Activated CD4-positive, alpha-beta T cell treated with anti-CD3 and anti-CD28 coated beads, Interleukin-2, amount 50 U/mL, for 16 hours (primary cell): ENCODE data around the gene ZNF853.

Source experiments
- DNase-seq: peaks from one replicate; pipeline ENCODE4 v3.0.0-alpha.2; 2020

The ZNF853 gene

DNA sequence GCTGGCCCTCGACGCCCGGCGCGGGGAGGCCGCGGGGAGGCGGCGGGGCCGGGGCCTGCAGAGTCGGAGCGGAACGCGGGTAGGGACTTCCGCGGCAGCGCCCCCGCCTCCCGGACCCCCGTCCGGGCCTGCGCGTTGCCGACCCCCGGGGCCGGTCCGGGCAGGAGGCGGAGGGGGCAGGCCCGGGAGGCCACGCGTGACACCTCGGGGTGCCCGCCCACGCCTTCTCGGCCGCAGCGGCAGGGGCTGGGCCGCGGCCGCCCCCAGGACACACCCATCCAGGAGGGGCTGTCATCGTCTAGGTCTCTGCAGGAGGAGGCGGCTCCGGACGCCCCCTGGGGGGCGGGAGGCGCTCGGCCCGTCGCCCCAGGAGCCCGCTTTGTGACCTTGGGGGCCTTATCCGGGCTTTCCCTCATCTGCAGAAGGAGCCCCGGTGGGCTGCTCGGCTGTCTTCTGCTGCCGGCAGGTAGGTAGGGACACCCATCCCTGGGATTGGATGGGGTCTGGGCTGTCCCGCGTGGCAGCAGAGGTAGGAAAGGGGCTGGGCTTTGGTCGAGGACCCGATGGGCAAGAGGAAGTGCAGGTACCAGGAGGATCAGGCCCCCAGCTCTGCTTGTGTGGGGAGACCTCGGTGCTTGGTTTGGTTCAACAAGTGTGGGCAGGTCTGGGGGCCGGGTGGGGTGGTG, 22.3 kb downstream of the ZNF853 start:
- DNase-seq, result peak; percentile 53

- no peak for DNase-seq
These were observed 23.6 kb downstream of the ZNF853 start for GRCh38 chr7:6639032-6639431.

- no peak for DNase-seq
These were observed 24.2 kb downstream of the ZNF853 start for GRCh38 chr7:6639627-6640026.

- no peak for DNase-seq
These were observed 24.9 kb downstream of the ZNF853 start for GRCh38 chr7:6640246-6640721.

GRCh38 chr7:6641305-6642035, 26.1 kb downstream of the ZNF853 start:
- no peak for DNase-seq

GRCh38 chr7:6642239-6642839, 26.9 kb downstream of the ZNF853 start:
- no peak for DNase-seq

DNA sequence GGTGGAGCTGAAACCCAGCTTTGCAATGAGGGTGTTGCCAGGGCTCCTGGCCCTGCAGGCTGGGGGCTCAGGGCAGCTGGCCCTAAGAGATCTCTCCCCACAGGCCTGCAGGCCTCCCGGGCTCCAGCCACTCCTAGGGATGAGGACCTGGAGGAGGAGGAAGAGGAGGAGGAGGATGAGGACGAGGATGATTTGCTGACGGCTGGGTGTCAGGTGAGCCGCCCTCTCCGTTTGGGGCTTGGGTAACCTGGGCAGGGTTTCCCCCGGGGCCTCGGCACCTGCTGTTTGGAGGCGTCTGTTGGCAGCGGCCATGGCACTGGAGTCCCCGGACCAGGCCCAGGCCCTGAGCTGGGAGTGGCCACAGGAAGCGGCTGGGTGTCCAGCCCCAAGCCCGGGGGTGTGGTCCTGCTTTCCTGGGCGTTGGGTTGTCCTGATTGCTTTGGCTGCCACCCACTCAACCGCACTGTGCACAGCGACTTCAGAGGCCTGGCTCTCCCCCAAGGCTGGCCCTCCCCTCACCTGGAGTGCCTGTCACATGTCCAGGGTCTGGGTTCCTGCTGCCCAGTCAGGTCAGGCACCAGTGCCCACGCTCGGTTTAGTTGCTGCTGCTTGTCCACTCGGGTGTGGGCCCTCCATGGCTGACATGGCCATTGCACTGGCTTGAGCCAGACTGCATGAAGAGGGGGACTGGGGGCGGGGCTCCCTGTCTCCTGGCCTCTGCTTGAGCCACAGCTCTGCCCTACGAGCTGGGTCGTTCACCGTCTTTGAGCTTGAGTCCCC, 27.6 kb downstream of the ZNF853 start:
- no peak for DNase-seq

DNA sequence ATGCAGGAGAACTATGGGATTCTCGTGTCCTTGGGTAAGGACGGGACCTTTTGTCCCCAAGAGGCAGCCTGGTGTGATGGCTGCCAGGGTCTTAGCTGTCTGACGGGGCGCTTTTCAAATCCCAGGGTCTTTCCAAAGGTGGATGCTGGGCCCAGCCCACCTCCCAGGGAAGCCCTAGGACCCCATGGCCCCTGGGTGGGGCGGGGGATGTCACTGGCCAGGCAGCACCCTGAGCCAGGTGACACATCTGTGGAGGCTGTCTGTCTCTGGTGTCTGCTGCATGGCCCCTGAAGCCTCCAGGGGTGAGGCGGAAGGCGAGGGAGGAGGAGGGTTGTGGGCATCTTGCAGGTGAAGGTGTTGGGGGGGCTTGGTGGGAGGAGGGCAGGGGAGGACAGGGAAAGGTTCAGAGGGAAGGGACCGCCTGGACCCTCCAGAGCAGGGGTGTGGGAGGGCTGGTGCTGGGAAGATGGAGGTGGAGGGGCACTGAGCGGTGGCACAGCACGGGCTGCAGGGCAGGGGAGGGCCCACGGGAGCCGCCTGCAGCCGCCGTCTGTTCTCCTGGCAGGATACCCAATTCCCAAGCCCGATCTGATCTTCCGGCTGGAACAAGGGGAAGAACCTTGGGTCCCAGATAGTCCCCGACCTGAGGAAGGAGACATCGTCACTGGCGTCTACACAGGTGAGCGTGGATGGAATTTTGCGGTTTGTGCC, 28.7 kb downstream of the ZNF853 start:
- DNase-seq, result no peak

- DNase-seq, result no peak
These were observed 29.3 kb downstream of the ZNF853 start for GRCh38 chr7:6644728-6645127.

DNA sequence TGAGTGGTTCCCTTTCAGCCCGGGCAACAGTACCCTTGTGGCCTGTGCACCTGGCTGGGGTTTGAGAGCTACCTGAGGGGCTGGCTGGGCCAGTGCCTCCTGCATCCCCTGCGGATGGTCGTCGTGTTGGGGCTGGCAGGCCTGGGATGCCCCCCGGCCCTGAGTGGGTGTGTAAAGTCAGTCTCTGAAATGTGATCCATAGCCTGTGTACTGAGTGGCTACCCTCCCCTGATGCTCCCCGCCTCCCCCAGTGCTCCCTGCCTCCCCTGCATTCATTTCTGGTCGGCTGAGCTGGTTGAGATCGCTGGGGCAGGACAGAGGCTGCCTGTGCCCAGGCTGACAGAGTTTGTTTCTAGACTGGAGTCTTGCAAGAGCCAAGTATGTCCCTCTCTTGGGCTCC, 31.1 kb downstream of the ZNF853 start:
- DNase-seq, result no peak

GRCh38 chr7:6647080-6647479, 31.7 kb downstream of the ZNF853 start:
- DNase-seq, result no peak

DNA sequence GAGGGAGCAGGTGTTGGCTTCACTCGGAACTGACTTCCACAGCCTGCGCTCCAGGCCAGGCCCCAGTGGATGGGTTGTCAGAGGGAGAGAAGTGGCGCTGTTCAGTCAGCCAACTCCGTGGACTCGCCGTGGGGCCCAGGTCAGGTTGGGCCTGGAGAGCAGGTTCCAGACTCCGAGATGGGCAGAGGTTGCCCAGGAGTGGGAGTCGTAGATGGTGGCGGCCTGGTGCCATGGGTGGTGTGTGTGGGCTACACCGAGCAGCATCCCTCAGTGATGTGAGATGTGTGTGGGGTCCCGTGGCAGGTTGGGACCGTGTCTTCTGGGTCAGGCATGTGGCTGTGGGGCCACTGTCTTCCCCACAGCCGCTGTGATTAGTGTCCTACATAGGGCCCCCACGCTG, 32.1 kb downstream of the ZNF853 start:
- no peak for DNase-seq

DNA sequence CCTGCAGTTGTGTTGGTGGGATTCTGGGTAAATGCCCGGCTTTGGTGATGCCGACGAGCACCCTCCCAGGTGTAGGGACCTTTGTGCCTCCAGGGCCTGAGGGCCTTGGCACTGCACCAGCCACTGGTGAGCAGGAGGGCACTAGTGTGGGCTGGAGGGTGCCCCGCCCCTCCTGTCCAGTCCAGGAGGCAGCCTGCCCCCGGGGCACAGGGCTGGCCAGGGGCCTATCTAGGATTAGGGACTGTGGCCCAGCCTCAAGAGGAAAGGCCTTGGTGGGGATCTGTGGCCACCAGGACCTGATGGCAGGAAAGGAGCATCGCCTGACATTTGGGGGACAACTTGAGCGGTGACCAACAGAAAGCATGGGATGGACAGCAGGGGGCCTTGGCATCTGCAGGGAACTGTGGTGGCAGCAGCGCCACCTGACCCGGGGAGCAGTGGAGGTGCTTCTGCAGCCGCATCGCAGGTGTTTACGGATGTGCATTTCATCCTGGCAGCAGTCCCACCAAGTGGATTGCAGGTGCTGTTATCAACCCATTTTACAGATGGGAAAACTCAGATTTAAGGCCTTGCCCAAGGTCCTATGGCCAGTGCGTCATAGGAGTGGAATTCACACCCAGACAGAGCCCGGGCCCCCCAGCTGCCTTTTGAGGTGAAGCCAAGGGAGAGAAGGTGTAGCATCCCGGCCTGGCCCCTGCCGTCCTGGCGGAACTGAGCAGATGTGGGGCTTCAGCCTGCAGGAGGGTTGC, 32.8 kb downstream of the ZNF853 start:
- no peak for DNase-seq

DNA sequence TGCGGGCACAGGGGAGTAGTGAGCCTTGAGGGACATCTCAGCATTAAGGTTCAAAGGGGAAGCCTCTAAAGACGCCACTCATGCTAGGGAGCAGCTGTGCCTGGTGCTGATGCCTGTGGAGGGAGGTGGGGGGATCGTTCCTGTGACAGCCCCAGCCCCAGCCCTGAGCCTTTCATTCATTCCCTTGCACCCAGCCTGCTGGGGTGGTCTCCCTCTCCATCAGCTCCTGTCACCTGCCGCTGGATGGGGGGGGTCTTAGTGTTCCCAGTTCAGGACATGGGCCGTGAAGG, 33.4 kb downstream of the ZNF853 start:
- no peak for DNase-seq

GRCh38 chr7:6649241-6649961, 34.0 kb downstream of the ZNF853 start:
- no peak for DNase-seq

GRCh38 chr7:6650086-6650485, 34.7 kb downstream of the ZNF853 start:
- DNase-seq, result no peak

DNA sequence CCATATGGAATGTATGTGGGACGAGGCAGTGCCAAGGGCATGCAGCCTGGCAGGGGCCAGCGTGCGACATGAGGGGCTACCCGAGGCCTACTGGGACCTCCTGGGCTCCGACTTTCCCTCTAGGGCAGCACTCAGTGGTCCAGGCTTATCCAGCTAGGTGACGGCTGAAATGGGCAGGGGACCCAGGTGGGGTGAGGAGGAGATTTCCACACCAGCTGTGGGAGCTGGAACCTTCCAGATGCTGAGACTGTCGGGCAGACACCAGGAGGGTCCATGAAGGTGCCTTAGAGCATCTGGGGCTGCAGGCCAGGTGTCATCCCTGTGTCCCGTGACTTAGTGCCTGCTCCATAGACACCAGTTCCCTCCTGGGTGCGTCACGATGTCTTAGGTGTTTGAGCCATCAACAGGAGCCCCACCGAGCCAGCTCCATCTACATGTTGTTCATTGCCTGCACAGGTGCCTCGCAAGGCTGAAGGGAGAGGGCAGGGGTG, 35.2 kb downstream of the ZNF853 start:
- no peak for DNase-seq

DNA sequence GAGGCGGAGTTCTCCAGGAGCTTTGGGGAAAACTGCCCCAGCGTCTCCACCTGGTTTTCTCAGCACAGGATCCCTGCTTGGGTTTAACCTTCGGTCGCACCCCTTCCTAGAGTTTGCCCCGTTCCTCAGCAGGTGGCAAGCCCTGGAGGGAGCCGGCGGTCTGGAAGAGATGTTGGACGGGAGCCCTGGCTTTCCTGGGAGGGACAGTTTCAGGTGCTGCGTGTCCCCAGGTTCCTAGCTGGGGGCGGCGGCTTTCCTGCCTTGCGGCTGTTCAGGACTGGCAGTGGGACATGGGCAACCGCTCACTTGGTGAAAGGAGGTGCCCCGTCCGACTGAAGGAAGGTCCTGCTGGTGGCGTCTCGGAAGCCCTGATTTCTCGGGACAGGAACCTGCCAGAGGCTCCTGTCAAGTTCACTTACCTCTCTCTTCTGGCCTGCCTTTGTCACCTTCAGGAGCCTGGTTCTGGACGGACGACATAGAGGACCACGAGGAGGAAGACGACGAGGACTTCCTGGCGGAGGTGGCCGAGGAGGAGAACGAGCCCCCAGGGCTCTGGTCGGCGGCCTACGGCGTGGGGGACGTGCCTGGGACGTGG, 36.5 kb downstream of the ZNF853 start:
- DNase-seq, result no peak

DNA sequence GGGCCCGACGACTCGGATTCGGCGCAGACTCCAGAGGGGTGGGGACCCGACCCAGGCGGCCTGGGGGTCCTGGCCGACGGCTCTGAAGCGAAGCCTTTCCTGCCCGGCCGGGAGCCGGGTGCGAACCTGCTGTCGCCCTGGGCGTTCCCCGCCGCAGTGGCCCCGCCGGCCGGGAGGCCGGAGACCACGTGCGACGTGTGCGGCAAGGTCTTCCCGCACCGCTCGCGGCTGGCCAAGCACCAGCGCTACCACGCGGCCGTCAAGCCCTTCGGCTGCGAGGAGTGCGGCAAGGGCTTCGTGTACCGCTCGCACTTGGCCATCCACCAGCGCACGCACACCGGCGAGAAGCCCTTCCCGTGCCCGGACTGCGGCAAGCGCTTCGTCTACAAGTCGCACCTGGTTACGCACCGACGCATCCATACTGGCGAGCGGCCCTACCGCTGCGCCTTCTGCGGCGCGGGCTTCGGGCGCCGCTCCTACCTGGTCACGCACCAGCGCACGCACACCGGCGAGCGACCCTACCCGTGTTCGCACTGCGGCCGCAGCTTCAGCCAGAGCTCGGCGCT, 37.1 kb downstream of the ZNF853 start:
- no peak for DNase-seq
